WTC11 (cell line): ENCODE data around the gene CDH12. TPM values are rescaled to one million over a fixed set of nuclear protein-coding genes. Genes with fewer than 3 reads are reported as not detected.

Source experiments
- ATAC-seq: fragments of 200-7000 bp; cut with Tn5 transposase; 2 replicates; pipeline ENCODE4 v1.10.0; 2021; ENCODE audit warnings: mild to moderate bottlenecking, moderate library complexity
- CTCF ChIA-PET: fragments of 300-600 bp; sonication (Branson Sonifier 250); formaldehyde crosslinking; loops from one replicate; lab custom pipeline; 2021; ENCODE audit warnings: antibody characterized with exemption; lab: Charles Lee
- POLR2A ChIA-PET: fragments of 350-600 bp; sonication (Branson Sonifier 250); formaldehyde crosslinking; loops from one replicate; lab custom pipeline; 2021; ENCODE audit warnings: antibody characterized with exemption; lab: Charles Lee
- DNase-seq: peaks from one replicate; pipeline ENCODE4 v3.0.0; 2021; ENCODE audit warnings: low spot score
- H3K27ac Mint-ChIP-seq: 2 replicates; pipeline ENCODE4 v1.8.0; 2021; ENCODE audit warnings: mixed read lengths
- H3K27me3 Mint-ChIP-seq: 2 replicates; pipeline ENCODE4 v1.8.0; 2021; ENCODE audit warnings: low read depth, mild to moderate bottlenecking, moderate library complexity, mixed read lengths
- H3K36me3 Mint-ChIP-seq: 2 replicates; pipeline ENCODE4 v1.8.0; 2021; ENCODE audit warnings: mixed read lengths
- H3K4me1 Mint-ChIP-seq: 2 replicates; pipeline ENCODE4 v1.8.0; 2022; ENCODE audit warnings: mixed read lengths
- H3K4me3 Mint-ChIP-seq: 2 replicates; pipeline ENCODE4 v1.8.0; 2021; ENCODE audit warnings: mild to moderate bottlenecking, moderate library complexity, mixed read lengths
- H3K9me3 Mint-ChIP-seq: 2 replicates; pipeline ENCODE4 v1.8.0; 2021; ENCODE audit warnings: mixed read lengths
- ATF1 ChIP-seq: sonication (generic); formaldehyde crosslinking; IDR thresholded peaks from 2 replicates; pipeline ENCODE4 v1.8.1; 2023; ENCODE audit warnings: mild to moderate bottlenecking, moderate library complexity, missing genetic modification reagents
- CBFB ChIP-seq: sonication (generic); formaldehyde crosslinking; IDR thresholded peaks from 2 replicates; pipeline ENCODE4 v1.8.1; 2022; ENCODE audit warnings: mild to moderate bottlenecking, low read depth, missing genetic modification reagents
- CREB1 ChIP-seq: sonication (generic); formaldehyde crosslinking; IDR thresholded peaks from 2 replicates; pipeline ENCODE4 v1.8.0; 2023; ENCODE audit warnings: mild to moderate bottlenecking, missing genetic modification reagents
- E2F1 ChIP-seq: sonication (generic); formaldehyde crosslinking; IDR thresholded peaks from 2 replicates; pipeline ENCODE4 v1.8.0; 2022; ENCODE audit warnings: mild to moderate bottlenecking, missing genetic modification reagents
- E2F4 ChIP-seq: sonication (generic); formaldehyde crosslinking; IDR thresholded peaks from 2 replicates; pipeline ENCODE4 v1.8.1; 2022; ENCODE audit warnings: low read depth, mild to moderate bottlenecking, moderate library complexity, missing genetic modification reagents, borderline replicate concordance
- ETV6 ChIP-seq: sonication (generic); formaldehyde crosslinking; IDR thresholded peaks from 2 replicates; pipeline ENCODE4 v1.8.1; 2022; ENCODE audit warnings: mild to moderate bottlenecking, missing genetic modification reagents
- JAZF1 ChIP-seq: fragments of 250-450 bp; sonication (Bioruptor Pico); IDR thresholded peaks from 2 replicates; pipeline ENCODE4 v1.9.0; 2021; ENCODE audit warnings: moderate library complexity, mild to moderate bottlenecking, inconsistent platforms
- KAT7 ChIP-seq: sonication (generic); formaldehyde crosslinking; IDR thresholded peaks from 2 replicates; pipeline ENCODE4 v1.8.1; 2023; ENCODE audit warnings: missing genetic modification reagents, mild to moderate bottlenecking, borderline replicate concordance
- NFYB ChIP-seq: sonication (generic); formaldehyde crosslinking; conservative IDR thresholded peaks from 2 replicates; pipeline ENCODE4 v1.8.0; 2022; ENCODE audit warnings: low read depth, missing genetic modification reagents
- PREB ChIP-seq: sonication (generic); formaldehyde crosslinking; IDR thresholded peaks from 2 replicates; pipeline ENCODE4 v1.8.1; 2022; ENCODE audit warnings: mild to moderate bottlenecking, missing genetic modification reagents, moderate library complexity, borderline replicate concordance
- PRRX2 ChIP-seq: fragments of 250-450 bp; sonication (Bioruptor Pico); IDR thresholded peaks from 2 replicates; pipeline ENCODE4 v1.8.0; 2021; ENCODE audit warnings: mild to moderate bottlenecking
- RORB ChIP-seq: fragments of 250-450 bp; sonication (Bioruptor Pico); IDR thresholded peaks from 2 replicates; pipeline ENCODE4 v1.9.0; 2021; ENCODE audit warnings: mild to moderate bottlenecking
- SOX15 ChIP-seq: fragments of 250-450 bp; sonication (Bioruptor Pico); IDR thresholded peaks from 2 replicates; pipeline ENCODE4 v1.9.0; 2021; ENCODE audit warnings: mild to moderate bottlenecking
- TCF7 ChIP-seq: sonication (generic); formaldehyde crosslinking; IDR thresholded peaks from 2 replicates; pipeline ENCODE4 v1.8.0; 2022; ENCODE audit warnings: mild to moderate bottlenecking, low read depth, missing genetic modification reagents, moderate library complexity
- TEAD4 ChIP-seq: sonication (generic); formaldehyde crosslinking; IDR thresholded peaks from 2 replicates; pipeline ENCODE4 v1.8.0; 2022; ENCODE audit warnings: mild to moderate bottlenecking, missing genetic modification reagents
- ZNF121 ChIP-seq: sonication (generic); formaldehyde crosslinking; IDR thresholded peaks from 2 replicates; pipeline ENCODE4 v1.8.0; 2023; ENCODE audit warnings: missing genetic modification reagents
- ZNF263 ChIP-seq: sonication (generic); formaldehyde crosslinking; IDR thresholded peaks from 2 replicates; pipeline ENCODE4 v1.8.1; 2022; ENCODE audit warnings: low read depth, mild to moderate bottlenecking, moderate library complexity, missing genetic modification reagents
- ZNF281 ChIP-seq: sonication (generic); formaldehyde crosslinking; IDR thresholded peaks from 2 replicates; pipeline ENCODE4 v1.8.0; 2023; ENCODE audit warnings: mild to moderate bottlenecking, missing genetic modification reagents
- ZNF425 ChIP-seq: fragments of 250-450 bp; sonication (Bioruptor Pico); conservative IDR thresholded peaks from 2 replicates; pipeline ENCODE4 v1.9.0; 2021; ENCODE audit warnings: mild to moderate bottlenecking
- total RNA-seq: library from RNA; stranded (reverse); gene quantifications from 3 replicates; pipeline ENCODE4 v1.2.3, GENCODE V29; 2021
- TF ChIP-seq, protein P1 (sequence below): fragments of 250-450 bp; sonication (Bioruptor Pico); IDR thresholded peaks from 2 replicates; pipeline ENCODE4 v1.9.0; 2021; ENCODE audit warnings: mild to moderate bottlenecking
- TF ChIP-seq, protein P2 (sequence below): sonication (generic); formaldehyde crosslinking; IDR thresholded peaks from 2 replicates; pipeline ENCODE4 v1.8.1; 2023; ENCODE audit warnings: mild to moderate bottlenecking, missing genetic modification reagents, moderate library complexity

Gene CDH12
- total RNA-seq, 1 experiment from 2014 or later: not detected

DNA sequence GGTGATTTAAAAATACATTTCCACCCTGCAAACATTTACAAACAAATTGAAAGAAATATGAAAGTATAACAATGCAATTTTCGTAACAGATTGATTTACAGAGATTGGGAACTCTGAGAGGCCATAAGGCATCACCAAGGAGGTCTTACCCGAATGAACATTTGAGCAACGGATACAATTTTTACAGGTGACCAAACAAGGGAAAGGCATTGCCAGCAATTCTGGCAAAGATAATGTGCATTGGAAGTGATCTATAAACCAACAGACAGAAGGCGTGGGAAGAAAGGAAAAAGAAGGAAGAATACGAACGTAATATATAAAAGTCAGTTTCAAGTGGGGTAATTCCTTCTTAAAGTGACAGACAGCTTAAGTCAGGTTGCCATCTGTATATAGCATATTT, 295.9 kb downstream of the CDH12 start:
- Mint-ChIP-seq H3K27me3 (no peaks in the 10 kb centered on the region), H3K4me1 (no peaks in the 10 kb centered on the region), H3K9me3 (no peaks in the 10 kb centered on the region), H3K36me3 (no peaks in the 10 kb centered on the region), H3K27ac (no peak overlapping the region), H3K4me3 (no peak overlapping the region)
- POLR2A ChIA-PET: no interaction called here
- CTCF ChIA-PET: no interaction called here
- no peak for ATAC-seq
- TF ChIP-seq SOX15: no peak
- TF ChIP-seq, all 79 proteins: peak for 0
- no peak for DNase-seq

DNA sequence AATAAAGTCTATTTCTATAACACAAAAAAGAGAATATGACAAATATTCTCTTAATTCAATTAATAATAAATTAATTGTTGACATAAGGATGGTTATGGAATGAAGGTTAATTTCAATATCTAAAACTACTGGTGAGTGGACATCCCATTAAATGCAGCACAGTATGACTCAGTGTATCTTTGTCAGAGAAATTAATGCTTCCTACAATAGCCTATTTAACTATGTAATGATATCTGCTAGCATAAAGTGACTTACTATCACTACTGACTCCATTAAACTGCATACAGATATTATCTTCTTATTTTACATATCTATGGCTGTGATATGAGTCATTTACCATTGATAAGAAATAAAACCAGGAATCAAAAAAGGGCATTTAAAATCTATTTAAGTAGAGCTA, 298.7 kb downstream of the CDH12 start:
- POLR2A ChIA-PET: no interaction called here
- no peak overlapping the region for H3K27ac Mint-ChIP-seq
- TF ChIP-seq ATF1 (CRISPR knock-in tag) (no peak), CREB1 (CRISPR knock-in tag) (no peak), ZNF121 (CRISPR knock-in tag) (no peak), E2F1 (CRISPR knock-in tag) (no peak), CBFB (no peak), ZNF281 (CRISPR knock-in tag) (no peak), ZNF425 (CRISPR knock-in tag) (no peak), PRRX2 (CRISPR knock-in tag) (no peak), JAZF1 (CRISPR knock-in tag) (no peak), ZNF263 (CRISPR knock-in tag) (no peak), E2F4 (CRISPR knock-in tag) (no peak)
- TF ChIP-seq, protein P1, sequence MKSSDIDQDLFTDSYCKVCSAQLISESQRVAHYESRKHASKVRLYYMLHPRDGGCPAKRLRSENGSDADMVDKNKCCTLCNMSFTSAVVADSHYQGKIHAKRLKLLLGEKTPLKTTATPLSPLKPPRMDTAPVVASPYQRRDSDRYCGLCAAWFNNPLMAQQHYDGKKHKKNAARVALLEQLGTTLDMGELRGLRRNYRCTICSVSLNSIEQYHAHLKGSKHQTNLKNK: no peak
- TF ChIP-seq, all 79 proteins: peak for 0
- no peaks in the 10 kb centered on the region for H3K4me1 Mint-ChIP-seq
- H3K36me3 Mint-ChIP-seq: no peaks in the 10 kb centered on the region
- no peak for ATAC-seq
- H3K9me3 Mint-ChIP-seq: no peaks in the 10 kb centered on the region
- no peak overlapping the region for H3K4me3 Mint-ChIP-seq
- CTCF ChIA-PET: no interaction called here
- DNase-seq: no peak
- H3K27me3 Mint-ChIP-seq: no peaks in the 10 kb centered on the region

GRCh38 chr5:22549876-22550671, 303.1 kb downstream of the CDH12 start:
- no peak for DNase-seq
- POLR2A ChIA-PET: no interaction called here
- CTCF ChIA-PET: no interaction called here
- no peak for ATAC-seq
- no peaks in the 10 kb centered on the region for H3K4me1 Mint-ChIP-seq
- H3K27ac Mint-ChIP-seq: no peak overlapping the region; the same call in 1 of the 2 replicates
- H3K36me3 Mint-ChIP-seq: no peaks in the 10 kb centered on the region
- no peak overlapping the region for H3K4me3 Mint-ChIP-seq
- no peaks in the 10 kb centered on the region for H3K27me3 Mint-ChIP-seq
- no peaks in the 10 kb centered on the region for H3K9me3 Mint-ChIP-seq
- TF ChIP-seq NFYB (CRISPR knock-in tag) (no peak), ZNF263 (CRISPR knock-in tag) (no peak), ETV6 (no peak), TCF7 (CRISPR knock-in tag) (no peak), RORB (no peak), KAT7 (CRISPR knock-in tag) (no peak), ATF1 (CRISPR knock-in tag) (no peak), PREB (no peak), TEAD4 (no peak)
- TF ChIP-seq, protein P2, sequence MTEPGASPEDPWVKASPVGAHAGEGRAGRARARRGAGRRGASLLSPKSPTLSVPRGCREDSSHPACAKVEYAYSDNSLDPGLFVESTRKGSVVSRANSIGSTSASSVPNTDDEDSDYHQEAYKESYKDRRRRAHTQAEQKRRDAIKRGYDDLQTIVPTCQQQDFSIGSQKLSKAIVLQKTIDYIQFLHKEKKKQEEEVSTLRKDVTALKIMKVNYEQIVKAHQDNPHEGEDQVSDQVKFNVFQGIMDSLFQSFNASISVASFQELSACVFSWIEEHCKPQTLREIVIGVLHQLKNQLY (CRISPR knock-in tag): no peak
